Esophagus muscularis mucosa (tissue), 4 donors: ENCODE results near the gene CD22. TPM values are rescaled to one million over a fixed set of nuclear protein-coding genes. Genes with fewer than 3 reads are reported as not detected.
"Not testable (repeated sequence)": the region's sequence is repeated elsewhere in the genome, so short reads cannot be mapped to it uniquely, and the experiment has no call there.

Experiments
- DNase-seq: peaks from one replicate; pipeline ENCODE4 v3.0.0-alpha.2; 2017; ENCODE audit errors: extremely low spot score
- H3K27ac ChIP-seq, 4 donors: fragments of 200-600 bp; sonication (generic); replicated peaks in 1 of 4; 1 replicate in 3 of 4; 2 replicates in 1 of 4; pipeline ENCODE4 v1.5.1; 2016 to 2019; ENCODE audit warnings: mild to moderate bottlenecking in 1 of 4
- H3K27me3 ChIP-seq, 4 donors: fragments of 200-600 bp; sonication (generic); one replicate each; pipeline versions ENCODE4 v1.5.1 to v1.6.0; 2016 to 2019
- H3K36me3 ChIP-seq, 4 donors: fragments of 200-600 bp; sonication (generic); one replicate each; pipeline ENCODE4 v1.5.1; 2016 to 2019
- H3K4me1 ChIP-seq, 4 donors: fragments of 200-600 bp; sonication (generic); one replicate each; pipeline ENCODE4 v1.5.1; 2016 to 2019
- H3K4me3 ChIP-seq, 4 donors: fragments of 200-600 bp; sonication (generic); 1 replicate in 2 of 4; 2 replicates in 2 of 4; pipeline ENCODE4 v1.5.1; 2016 to 2019; ENCODE audit warnings: mild to moderate bottlenecking in 4 of 4, moderate library complexity in 1 of 4
- H3K9me3 ChIP-seq, 4 donors: fragments of 200-600 bp; sonication (generic); 1 replicate in 3 of 4; 2 replicates in 1 of 4; pipeline ENCODE4 v1.5.1; 2016 to 2019
- CTCF ChIP-seq, 3 experiments: fragments of 200-600 bp in 2 of 3; fragments of 450-650 bp in 1 of 3; sonication (generic) in 2 of 3; IDR thresholded peaks; one replicate each; pipeline ENCODE4 v1.5.1; 2017 to 2019; ENCODE audit warnings: antibody characterized with exemption in 3 of 3, mild to moderate bottlenecking in 2 of 3, moderate library complexity in 1 of 3
- EP300 ChIP-seq: sonication (generic); formaldehyde crosslinking; IDR thresholded peaks from one replicate; pipeline ENCODE4 v1.6.1; 2017; ENCODE audit warnings: antibody characterized with exemption
- POLR2A ChIP-seq: fragments of 450-650 bp; IDR thresholded peaks from one replicate; pipeline ENCODE4 v1.6.1; 2017; ENCODE audit warnings: antibody characterized with exemption, moderate library complexity, mild to moderate bottlenecking, low read depth
- POLR2AphosphoS5 ChIP-seq, 2 donors: sonication (generic); formaldehyde crosslinking; IDR thresholded peaks; one replicate each; pipeline ENCODE4 v1.6.1; 2017; ENCODE audit warnings: antibody characterized with exemption in 2 of 2
- WGBS: methylation state at CpG from one replicate; pipeline ENCODE4 v1.1.5; 2018; 5-methylcytosine and 5-hydroxymethylcytosine counted together
- intact Hi-C: fragments of 100-400 bp; cut with DNase I; formaldehyde crosslinking; loops from one replicate; pipeline ENCODE4 v1.15.1; 2023
- total RNA-seq, 4 donors: library from RNA; depleted of rRNA; stranded (reverse); fragments of >200 nt; gene quantifications; one replicate each; pipeline versions ENCODE4 v1.1.0 to v1.2.1, GENCODE V29; 2016

CD22 gene
- total RNA-seq, 4 donors from 2014 or later, result 2.3 to 12.5 (median 3.7) TPM

GRCh38 chr19:35354898-35355297, 25.9 kb downstream of the CD22 start:
- no peak for TF ChIP-seq EP300
- no peak for TF ChIP-seq POLR2A
- TF ChIP-seq CTCF (IDR thresholded peaks at IDR 0.05), result no peak
- peaks cover 0 to 3% (median 0%) of the 10 kb centered on the region in 4 donors for H3K4me1 ChIP-seq
- peaks cover 0 to 65% (median 0%) of the 10 kb centered on the region in 4 donors for H3K27me3 ChIP-seq
- intact Hi-C loops, result loop anchor here (5.0 kb wide), 1 partner anchor 137 kb away; the partner anchor contains the start of gene KRTDAP
- no peaks in the 10 kb centered on the region for H3K9me3 ChIP-seq
- H3K4me3 ChIP-seq, result no peak overlapping the region
- H3K36me3 ChIP-seq, result no peaks in the 10 kb centered on the region
- no peak for DNase-seq
- H3K27ac ChIP-seq, result no peak overlapping the region
- WGBS, result 88% methylated on average over 8 of the region's 8 CpGs

GRCh38 chr19:35355791-35356460, 26.9 kb downstream of the CD22 start:
- Histone ChIP-seq H3K27me3 (peaks cover 0 to 55% (median 0%) of the 10 kb centered on the region in 4 donors), H3K4me1 (peaks cover 0 to 3% (median 0%) of the 10 kb centered on the region in 4 donors), H3K36me3 (no peaks in the 10 kb centered on the region), H3K27ac (no peak overlapping the region), H3K4me3 (no peak overlapping the region), H3K9me3 (no peaks in the 10 kb centered on the region)
- DNase-seq, result no peak
- TF ChIP-seq CTCF (IDR thresholded peaks at IDR 0.05) (no peak), POLR2A (no peak), EP300 (no peak), POLR2AphosphoS5 (IDR thresholded peaks at IDR 0.05) (no peak)
- intact Hi-C loops, result no loop called here
- 50% methylated on average over 6 of the region's 6 CpGs for WGBS

- TF ChIP-seq POLR2A (no peak), EP300 (no peak), CTCF (IDR thresholded peaks at IDR 0.05) (no peak), POLR2AphosphoS5 (IDR thresholded peaks at IDR 0.05) (no peak)
- H3K27me3 ChIP-seq, result peaks cover 0 to 39% (median 0%) of the 10 kb centered on the region in 4 donors
- H3K4me1 ChIP-seq, result no peaks in the 10 kb centered on the region
- no peaks in the 10 kb centered on the region for H3K9me3 ChIP-seq
- intact Hi-C loops, result no loop called here
- no peak within 1 kb of the TSS for H3K27ac ChIP-seq
- 45% methylated on average over 18 of the region's 18 CpGs for WGBS
- H3K36me3 ChIP-seq, result no peaks in the 10 kb centered on the region
- DNase-seq, result no peak
- no peak within 1 kb of the TSS for H3K4me3 ChIP-seq
Observed at GRCh38 chr19:35357867-35358573, 29.0 kb downstream of the CD22 start, which contains the start of gene FFAR3. FFAR3 (plus strand) TSS chr19:35358460; CDS start chr19:35358891, 431 bp downstream.

- H3K36me3 ChIP-seq, H3K4me1 ChIP-seq, intact Hi-C loops, H3K9me3 ChIP-seq, H3K4me3 ChIP-seq, H3K27ac ChIP-seq, DNase-seq: not testable (repeated sequence)
- peaks cover 0 to 34% (median 0%) of the 10 kb centered on the region in 4 donors for H3K27me3 ChIP-seq
- no CpG with 5 or more reads among the region's 16 CpGs for WGBS
Observed at GRCh38 chr19:35358834-35359233, 29.8 kb downstream of the CD22 start.

GRCh38 chr19:35359395-35359794, 30.4 kb downstream of the CD22 start:
- peaks cover 0 to 29% (median 0%) of the 10 kb centered on the region in 4 donors for H3K27me3 ChIP-seq
- H3K9me3 ChIP-seq, H3K4me3 ChIP-seq, intact Hi-C loops, H3K27ac ChIP-seq, H3K36me3 ChIP-seq, H3K4me1 ChIP-seq, DNase-seq: not testable (repeated sequence)
- 89% methylated on average over 17 of the region's 21 CpGs for whole genome bisulfite sequencing

GRCh38 chr19:35360081-35360480, 31.1 kb downstream of the CD22 start:
- H3K9me3 ChIP-seq, H3K4me1 ChIP-seq, H3K4me3 ChIP-seq, DNase-seq, H3K27ac ChIP-seq, H3K36me3 ChIP-seq, intact Hi-C loops: not testable (repeated sequence)
- no CpG with 5 or more reads among the region's 5 CpGs for WGBS
- peaks cover 0 to 22% (median 0%) of the 10 kb centered on the region in 4 donors for H3K27me3 ChIP-seq
